NT2/D1 (cell line): ENCODE results near the gene LRRTM4.

Experiments
- SUZ12 ChIP-seq: IDR thresholded peaks from 2 replicates; pipeline ENCODE4 v1.6.1; 2011; ENCODE audit not compliant: insufficient read length, insufficient read depth; ENCODE audit errors: extremely low read depth
- ZNF274 ChIP-seq: IDR thresholded peaks from 2 replicates; pipeline ENCODE4 v1.6.1; 2011; ENCODE audit warnings: mild to moderate bottlenecking, low read depth, low read length

DNA sequence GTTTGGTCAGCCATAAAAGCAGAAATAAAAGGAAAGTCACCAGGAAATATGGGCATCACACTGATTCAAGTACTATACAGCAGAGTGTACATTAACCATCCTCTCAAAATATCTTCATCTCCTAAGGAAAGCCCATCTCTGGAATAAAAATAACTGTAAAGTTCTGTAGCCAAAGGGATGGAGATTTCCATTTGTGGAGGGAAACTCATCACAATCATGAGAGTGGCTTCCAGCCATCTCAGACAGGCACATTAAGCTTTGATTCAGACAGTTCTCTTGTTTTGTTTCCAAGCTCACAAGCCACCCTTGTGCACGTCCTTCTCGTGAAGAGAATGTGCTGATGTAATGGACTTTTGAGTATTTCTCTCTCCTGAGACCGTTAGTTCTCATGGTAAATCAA, 695.5 kb downstream of the LRRTM4 start:
- TF ChIP-seq SUZ12 (no peak), ZNF274 (no peak)
